Lower leg skin (tissue), 4 donors: Measurements from ENCODE around the gene LANCL2. TPM values are rescaled to one million over a fixed set of nuclear protein-coding genes. Genes with fewer than 3 reads are reported as not detected.

Experiments
- DNase-seq, 2 donors: peaks; one replicate each; pipeline ENCODE4 v3.0.0-alpha.2; 2019; ENCODE audit warnings: low spot score in 2 of 2
- H3K4me3 ChIP-seq: fragments of 200-600 bp; sonication (generic); 2 replicates; pipeline ENCODE4 v1.5.1; 2017; ENCODE audit warnings: mild to moderate bottlenecking, low read depth; ENCODE audit not compliant: poor library complexity, severe bottlenecking
- POLR2A ChIP-seq, 2 donors: fragments of 450-650 bp; IDR thresholded peaks; one replicate each; pipeline ENCODE4 v1.6.1; 2016 to 2017; ENCODE audit warnings: antibody characterized with exemption in 2 of 2, mild to moderate bottlenecking in 1 of 2, moderate library complexity in 1 of 2
- WGBS, 2 donors: methylation state at CpG; one replicate each; pipeline ENCODE4 v1.1.5; 2018; 5-methylcytosine and 5-hydroxymethylcytosine counted together
- intact Hi-C: fragments of 100-400 bp; cut with DNase I; formaldehyde crosslinking; loops from one replicate; pipeline ENCODE4 v1.15.0; 2023; ENCODE audit warnings: low total_unique reads
- total RNA-seq, 4 donors: library from RNA; depleted of rRNA; stranded (reverse); fragments of >200 nt; gene quantifications; one replicate each; pipeline ENCODE4 v1.1.0, GENCODE V29; 2016
- TF ChIP-seq, protein P1 (sequence below), 3 donors: fragments of 450-650 bp; IDR thresholded peaks; one replicate each; pipeline ENCODE4 v1.5.1; 2016; ENCODE audit warnings: antibody characterized with exemption in 3 of 3, mild to moderate bottlenecking in 3 of 3, moderate library complexity in 2 of 3

Gene LANCL2
- total RNA-seq, 4 donors from 2014 or later: 7.7 to 13.4 (median 11.4) TPM

DNA sequence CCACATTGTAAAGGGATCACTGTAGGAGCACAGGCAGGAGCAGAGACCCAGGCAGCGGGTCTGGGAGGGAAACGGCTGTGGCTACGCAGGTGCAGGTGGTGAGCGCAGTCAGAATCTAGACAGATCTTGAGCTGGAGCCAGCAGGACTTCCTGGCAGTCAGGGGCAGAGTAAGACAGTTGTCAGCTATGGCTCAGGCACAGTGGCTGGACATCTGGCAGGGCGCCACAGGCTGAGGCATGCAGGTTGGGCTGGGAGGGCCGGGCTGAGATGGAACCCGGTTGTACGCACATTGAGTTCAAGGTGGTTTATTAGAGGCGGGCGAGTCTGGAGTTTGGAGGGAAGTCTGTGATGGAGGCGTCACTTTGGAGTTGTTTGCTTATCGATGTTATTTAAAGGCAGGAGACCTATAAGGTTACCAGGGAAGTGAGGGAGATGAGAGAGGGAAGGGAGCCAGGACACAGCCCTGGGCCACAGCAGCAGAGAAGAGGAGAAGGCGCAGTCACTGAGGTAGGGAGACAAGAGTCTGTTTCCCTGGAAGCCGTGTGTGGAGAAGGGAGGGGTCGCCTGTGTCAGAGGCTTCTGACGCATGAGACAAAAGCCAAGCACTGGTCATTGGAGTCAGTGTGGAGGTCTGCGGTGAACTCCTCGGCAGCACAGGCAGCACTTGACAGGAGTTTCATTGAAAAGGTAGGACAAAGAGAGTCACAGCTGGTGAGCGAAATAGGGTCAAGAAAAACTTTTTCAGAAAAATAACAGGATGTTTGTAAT is 73.8 kb downstream of the LANCL2 start:
- no peak overlapping the region for H3K4me3 ChIP-seq
- no peak for DNase-seq
- intact Hi-C loops: no loop called here
- TF ChIP-seq, protein P1, sequence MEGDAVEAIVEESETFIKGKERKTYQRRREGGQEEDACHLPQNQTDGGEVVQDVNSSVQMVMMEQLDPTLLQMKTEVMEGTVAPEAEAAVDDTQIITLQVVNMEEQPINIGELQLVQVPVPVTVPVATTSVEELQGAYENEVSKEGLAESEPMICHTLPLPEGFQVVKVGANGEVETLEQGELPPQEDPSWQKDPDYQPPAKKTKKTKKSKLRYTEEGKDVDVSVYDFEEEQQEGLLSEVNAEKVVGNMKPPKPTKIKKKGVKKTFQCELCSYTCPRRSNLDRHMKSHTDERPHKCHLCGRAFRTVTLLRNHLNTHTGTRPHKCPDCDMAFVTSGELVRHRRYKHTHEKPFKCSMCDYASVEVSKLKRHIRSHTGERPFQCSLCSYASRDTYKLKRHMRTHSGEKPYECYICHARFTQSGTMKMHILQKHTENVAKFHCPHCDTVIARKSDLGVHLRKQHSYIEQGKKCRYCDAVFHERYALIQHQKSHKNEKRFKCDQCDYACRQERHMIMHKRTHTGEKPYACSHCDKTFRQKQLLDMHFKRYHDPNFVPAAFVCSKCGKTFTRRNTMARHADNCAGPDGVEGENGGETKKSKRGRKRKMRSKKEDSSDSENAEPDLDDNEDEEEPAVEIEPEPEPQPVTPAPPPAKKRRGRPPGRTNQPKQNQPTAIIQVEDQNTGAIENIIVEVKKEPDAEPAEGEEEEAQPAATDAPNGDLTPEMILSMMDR (IDR thresholded peaks at IDR 0.05): no peak
- no peak for TF ChIP-seq POLR2A (IDR thresholded peaks at IDR 0.05)
- 70 to 73% methylated on average over 19 of the region's 19 CpGs for WGBS, 2 donors

DNA sequence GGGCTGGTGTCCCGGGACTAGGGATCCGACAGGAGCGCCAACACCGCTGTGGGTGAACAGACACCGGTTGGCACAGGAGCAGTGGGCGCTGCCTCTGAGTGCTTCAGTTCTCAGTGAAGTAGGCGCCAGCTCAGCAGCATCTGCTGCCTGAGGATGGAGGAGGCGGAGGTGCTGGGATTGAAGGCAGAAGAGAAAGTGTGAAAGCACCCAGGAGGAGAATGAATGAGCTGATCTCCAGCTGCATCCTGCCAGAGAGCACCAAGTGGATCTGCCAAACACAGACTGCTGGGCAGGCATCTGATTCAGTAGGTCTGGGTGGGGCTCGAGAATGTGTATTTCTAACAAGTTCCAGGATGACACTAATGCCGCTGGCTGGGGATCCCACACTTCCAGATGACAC is 74.5 kb downstream of the LANCL2 start:
- no peak overlapping the region for H3K4me3 ChIP-seq
- intact Hi-C loops: no loop called here
- TF ChIP-seq, protein P1 (IDR thresholded peaks at IDR 0.05): no peak
- WGBS, 2 donors: 31 to 37% methylated on average over 10 of the region's 10 CpGs
- DNase-seq: no peak

DNA sequence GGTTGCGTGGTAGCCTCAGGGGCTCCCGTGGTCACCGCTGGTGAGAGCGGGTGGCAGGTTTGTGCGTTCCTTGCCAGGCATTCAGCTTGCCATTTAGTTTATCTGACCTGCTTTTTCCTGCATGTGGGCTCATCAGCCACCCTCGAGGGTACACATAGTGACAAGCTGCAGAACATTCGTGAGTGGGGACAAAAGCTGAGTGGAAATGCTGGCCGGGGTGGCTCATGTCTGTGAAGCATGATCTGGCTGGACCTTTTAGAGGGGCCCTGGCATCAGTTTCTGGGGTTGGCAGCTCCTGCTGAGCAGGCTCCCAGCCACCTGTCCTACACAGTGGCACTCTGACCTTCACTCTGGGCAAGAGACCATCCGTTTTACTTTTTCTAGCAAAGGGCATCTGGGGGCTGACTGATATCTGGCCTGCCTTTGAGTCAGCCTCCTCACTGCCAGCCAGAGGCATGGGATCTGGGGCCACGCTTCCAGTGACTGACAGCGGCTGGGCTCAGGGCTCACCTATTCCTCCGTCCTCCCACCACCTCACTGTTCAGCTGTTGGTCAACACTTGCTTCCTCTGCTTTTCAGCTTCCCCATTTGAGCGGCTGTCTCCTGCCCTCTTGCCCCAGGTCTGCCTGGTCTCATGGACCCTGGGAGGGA is 75.0 kb downstream of the LANCL2 start:
- no peak overlapping the region for H3K4me3 ChIP-seq
- 58 to 74% methylated on average over 12 to 13 of the region's 13 CpGs for WGBS, 2 donors
- intact Hi-C loops: no loop called here
- TF ChIP-seq POLR2A (IDR thresholded peaks at IDR 0.05): no peak
- TF ChIP-seq, protein P1 (IDR thresholded peaks at IDR 0.05): no peak
- DNase-seq: no peak

DNA sequence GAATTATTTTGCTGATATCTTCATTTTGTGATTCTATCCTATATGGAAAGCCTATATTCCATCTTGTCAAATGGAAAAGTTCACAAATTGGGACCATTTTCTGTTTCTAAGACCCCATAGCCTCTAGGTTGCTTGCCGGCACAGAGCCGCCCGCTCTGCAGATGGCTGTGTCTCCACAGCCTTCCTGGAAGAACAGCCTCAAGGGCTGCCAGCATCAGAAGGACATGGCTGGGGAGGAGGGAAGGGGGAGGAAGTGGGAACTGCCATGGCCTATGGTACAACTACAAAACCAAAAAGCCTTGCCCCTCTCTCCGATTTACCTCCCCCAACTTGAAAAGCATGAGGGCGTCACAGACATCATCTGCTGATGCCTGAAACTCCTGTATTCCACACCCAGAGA is 75.9 kb downstream of the LANCL2 start:
- no peak for DNase-seq
- intact Hi-C loops: no loop called here
- TF ChIP-seq, protein P1 (IDR thresholded peaks at IDR 0.05): no peak
- TF ChIP-seq POLR2A (IDR thresholded peaks at IDR 0.05): no peak
- no peak overlapping the region for H3K4me3 ChIP-seq
- WGBS, 2 donors: 84 to 87% methylated on average over 5 of the region's 5 CpGs

DNA sequence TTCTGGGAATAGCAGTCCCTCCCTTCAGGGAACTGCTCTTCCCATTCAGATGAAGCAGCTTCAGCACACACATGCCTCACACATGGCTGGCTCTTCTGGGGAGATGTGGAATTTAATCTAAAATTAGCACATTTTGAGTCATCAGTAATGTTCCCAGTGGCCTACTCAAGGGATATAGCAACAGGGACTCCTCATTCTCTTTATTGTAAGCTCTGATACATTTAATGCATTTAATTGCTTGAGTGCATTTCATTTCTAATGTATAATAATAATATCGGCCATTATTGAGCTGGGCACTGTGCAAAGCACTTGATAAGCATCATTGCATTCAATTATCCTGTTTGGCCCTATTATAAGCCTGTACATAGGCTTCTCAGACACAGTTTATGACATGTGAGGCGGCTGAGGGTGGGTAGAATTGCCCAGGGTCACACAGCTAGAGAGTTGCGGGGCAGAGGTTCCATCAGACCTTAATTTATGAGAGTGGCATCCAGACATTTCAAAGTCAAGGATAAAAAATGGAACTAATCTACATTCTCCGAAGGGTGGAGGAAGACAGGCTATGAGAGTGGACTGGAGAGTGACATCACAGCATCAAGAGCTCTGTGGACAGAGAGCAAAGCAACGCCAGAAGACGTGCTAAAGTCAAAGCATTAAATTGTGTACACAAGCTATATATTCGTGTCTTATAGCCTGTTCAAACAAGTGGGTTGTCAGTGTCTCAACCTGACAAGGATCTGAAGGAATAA is 76.8 kb downstream of the LANCL2 start:
- no peak overlapping the region for H3K4me3 ChIP-seq
- DNase-seq: no peak
- 76% methylated on average over 7 of the region's 7 CpGs for WGBS, 2 donors
- intact Hi-C loops: no loop called here
- TF ChIP-seq, protein P1 (IDR thresholded peaks at IDR 0.05): no peak
- TF ChIP-seq POLR2A (IDR thresholded peaks at IDR 0.05): no peak
